Endothelial cell of umbilical vein (primary cell): ENCODE results near the gene RAMAC. TPM values are rescaled to one million over a fixed set of nuclear protein-coding genes. Genes with fewer than 3 reads are reported as not detected.

Experiments
- BruUV-seq: library from RNA; stranded (reverse); fragments of 400-500 nt; replicated peaks from 2 replicates; lab custom pipeline; 2021; lab: Mats Ljungman, UMichigan
- CTCF ChIA-PET: fragments of 300-600, 350-600 bp; sonication (Branson Sonifier 250); formaldehyde crosslinking; loops from one replicate; lab custom pipeline; 2021; ENCODE audit warnings: antibody characterized with exemption, inconsistent platforms; lab: Charles Lee
- POLR2A ChIA-PET: fragments of 300-600, 350-600 bp; sonication (Branson Sonifier 250); formaldehyde crosslinking; loops from one replicate; lab custom pipeline; 2021; ENCODE audit warnings: antibody characterized with exemption, inconsistent platforms; lab: Charles Lee
- DNase-seq: peaks from one replicate; pipeline ENCODE4 v3.0.0-alpha.2; 2011; ENCODE audit warnings: low read depth, low spot score
- FAIRE-seq: peaks from 2 replicates; lab custom pipeline; 2011; peaks lifted over from hg19 to GRCh38; lab: Jason Lieb, UNC
- H2AFZ ChIP-seq: 2 replicates; pipeline ENCODE4 v1.6.0; 2012; ENCODE audit warnings: low read depth, low read length, control low read depth, inconsistent platforms
- H3K27ac ChIP-seq: 2 replicates; pipeline ENCODE4 v1.5.1; 2011; ENCODE audit warnings: low read depth, mild to moderate bottlenecking, control low read depth, low read length, moderate library complexity; ENCODE audit not compliant: insufficient read depth
- H3K27me3 ChIP-seq, 2 experiments: 2 replicates each; pipeline versions ENCODE4 v1.6.0 to v1.6.1; 2011; ENCODE audit warnings: low read length in 2 of 2, mixed read lengths in 1 of 2; ENCODE audit not compliant: control insufficient read depth in 2 of 2, insufficient read depth in 2 of 2
- H3K36me3 ChIP-seq, 2 experiments: 2 replicates in 1 of 2; 3 replicates in 1 of 2; pipeline ENCODE4 v1.5.1; 2011; ENCODE audit warnings: low read length in 2 of 2, mild to moderate bottlenecking in 1 of 2, moderate library complexity in 1 of 2; ENCODE audit not compliant: control insufficient read depth in 2 of 2, insufficient read depth in 2 of 2; ENCODE audit errors: extremely low read depth in 1 of 2
- H3K4me1 ChIP-seq: 3 replicates; pipeline ENCODE4 v1.5.1; 2011; ENCODE audit warnings: mild to moderate bottlenecking, low read length; ENCODE audit not compliant: control insufficient read depth, insufficient read depth; ENCODE audit errors: extremely low read depth
- H3K4me2 ChIP-seq: 2 replicates; pipeline ENCODE4 v1.6.1; 2011; ENCODE audit warnings: low read length, control low read depth, mixed read lengths; ENCODE audit not compliant: insufficient read depth
- H3K4me3 ChIP-seq, 3 experiments: fragments of 200-600 bp in 1 of 3; sonication (generic), shearing (Covaris generic) in 1 of 3; replicated peaks in 1 of 3; 2 replicates each; pipeline ENCODE4 v1.5.1; 2011 to 2016; ENCODE audit warnings: control low read depth in 3 of 3, low read length in 3 of 3, mild to moderate bottlenecking in 2 of 3, inconsistent platforms in 1 of 3, low read depth in 1 of 3, moderate library complexity in 1 of 3; ENCODE audit not compliant: insufficient read depth in 1 of 3
- H3K79me2 ChIP-seq: 2 replicates; pipeline ENCODE4 v1.6.0; 2012; ENCODE audit warnings: low read length, inconsistent platforms; ENCODE audit not compliant: control insufficient read depth, insufficient read depth
- H3K9ac ChIP-seq: replicated peaks from 2 replicates; pipeline ENCODE3; 2011; ENCODE audit warnings: low read length, control low read depth; ENCODE audit not compliant: insufficient read depth; ENCODE audit errors: extremely low read depth
- H3K9me1 ChIP-seq: replicated peaks from 3 replicates; pipeline ENCODE4 v1.6.0; 2011; ENCODE audit warnings: mild to moderate bottlenecking, low read length; ENCODE audit not compliant: control insufficient read depth, insufficient read depth; ENCODE audit errors: extremely low read depth
- H3K9me3 ChIP-seq: replicated peaks from 2 replicates; pipeline ENCODE4 v1.5.1; 2012; ENCODE audit warnings: low read length, inconsistent platforms; ENCODE audit not compliant: control insufficient read depth, insufficient read depth
- H4K20me1 ChIP-seq: replicated peaks from 2 replicates; pipeline ENCODE3; 2011; ENCODE audit warnings: mild to moderate bottlenecking, low read length; ENCODE audit not compliant: control insufficient read depth, insufficient read depth; ENCODE audit errors: extremely low read depth
- CTCF ChIP-seq, 2 donors: IDR thresholded peaks; 1 replicate in 1 of 2; 2 replicates in 1 of 2; pipeline ENCODE4 v1.5.1; 2011; ENCODE audit warnings: low read length in 2 of 2, mild to moderate bottlenecking in 2 of 2, moderate library complexity in 2 of 2, control low read depth in 1 of 2, inconsistent platforms in 1 of 2, low read depth in 1 of 2; ENCODE audit not compliant: insufficient read depth in 1 of 2; ENCODE audit errors: extremely low read depth in 1 of 2
- EZH2 ChIP-seq: IDR thresholded peaks from 2 replicates; pipeline ENCODE4 v1.6.1; 2012; ENCODE audit warnings: borderline replicate concordance, low read depth, mild to moderate bottlenecking, moderate library complexity, low read length, inconsistent platforms; ENCODE audit not compliant: severe bottlenecking
- FOS ChIP-seq: IDR thresholded peaks from 2 replicates; pipeline ENCODE4 v1.6.1; 2011; ENCODE audit warnings: mild to moderate bottlenecking, low read length, moderate library complexity, borderline replicate concordance; ENCODE audit not compliant: insufficient read depth
- GATA2 ChIP-seq: IDR thresholded peaks from 2 replicates; pipeline ENCODE4 v1.7.0; 2011; ENCODE audit warnings: low read depth, mild to moderate bottlenecking, moderate library complexity, mixed read lengths, low read length; ENCODE audit not compliant: insufficient read length, insufficient read depth
- JUN ChIP-seq: IDR thresholded peaks from 2 replicates; pipeline ENCODE4 v1.6.1; 2011; ENCODE audit warnings: borderline replicate concordance, low read depth; ENCODE audit not compliant: insufficient read length, insufficient read depth
- MYC ChIP-seq: IDR thresholded peaks from one replicate; pipeline ENCODE4 v1.6.1; 2011; ENCODE audit warnings: mild to moderate bottlenecking, low read depth, low read length
- POLR2A ChIP-seq: IDR thresholded peaks from 2 replicates; pipeline ENCODE4 v1.6.1; 2012; ENCODE audit warnings: low read depth, mild to moderate bottlenecking, control low read depth, low read length
- POLR2AphosphoS5 ChIP-seq: IDR thresholded peaks from 2 replicates; pipeline ENCODE4 v1.6.1; 2012; ENCODE audit warnings: low read depth, mild to moderate bottlenecking, control low read depth, low read length, moderate library complexity; ENCODE audit not compliant: insufficient read depth
- dilution Hi-C: fragments of 300-500 bp; cut with MboI; formaldehyde crosslinking; loops from one replicate; pipeline ENCODE4 v1.15.0; 2019; ENCODE audit warnings: low sequenced_read_pairs; ENCODE audit not compliant: extremely low pct_ligation_motif_present
- intact Hi-C: fragments of 100-400 bp; cut with micrococcal nuclease; formaldehyde crosslinking; loops from one replicate; pipeline ENCODE4 v1.10.0; 2022
- polyA plus RNA-seq, 4 experiments: library from polyadenylated mRNA; depleted of rRNA in 3 of 4; stranded (reverse) in 3 of 4; unstranded in 1 of 4; fragments of >200 nt; gene quantifications; 2 replicates each; pipeline versions ENCODE4 v1.2.1 to v1.2.3, GENCODE V29; 2011 to 2012; ENCODE audit warnings: missing spikeins in 1 of 4
- total RNA-seq: library from RNA; stranded (reverse); gene quantifications from 2 replicates; pipeline ENCODE4 v1.2.3, GENCODE V29; 2021
- TF ChIP-seq, protein P1 (sequence below): IDR thresholded peaks from 2 replicates; pipeline ENCODE4 v1.6.1; 2011; ENCODE audit not compliant: insufficient read depth, insufficient read length

RAMAC gene
- total and polyA plus RNA-seq, 2 donors (not counting 3 experiments of a cell fraction or from before 2014, with no cell fraction given), result 12.5 to 14.1 TPM

DNA sequence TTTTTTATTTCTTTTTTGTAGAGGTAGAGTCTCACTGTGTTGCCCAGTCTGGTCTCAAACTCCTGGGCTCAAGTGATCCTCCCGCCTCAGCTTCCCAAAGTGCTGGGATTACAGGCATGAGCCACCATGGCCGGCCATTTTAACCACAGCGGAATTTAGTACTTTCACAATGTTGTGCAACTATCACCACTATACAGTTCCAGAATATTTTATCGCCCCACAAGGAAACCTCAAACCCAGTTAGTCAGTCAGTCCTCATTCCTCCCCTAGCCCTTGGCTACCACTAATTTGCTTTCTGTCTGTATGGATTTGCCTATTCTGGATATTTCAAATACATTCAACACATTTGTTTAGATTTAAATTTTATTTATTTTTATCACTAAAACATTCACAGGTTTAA lies 17.9 kb upstream of the RAMAC start:
- H3K9me3 ChIP-seq, result no peaks in the 10 kb centered on the region
- H3K9me1 ChIP-seq, result no peaks in the 10 kb centered on the region
- no peaks in the 10 kb centered on the region for H3K36me3 ChIP-seq
- no peak overlapping the region for H3K4me2 ChIP-seq
- DNase-seq (no peak), FAIRE-seq (no peak)
- no peak overlapping the region for H3K9ac ChIP-seq
- dilution Hi-C loops (no loop called here), intact Hi-C loops (no loop called here)
- H3K4me3 ChIP-seq, result no peak overlapping the region
- no TSS peak for BruUV-seq
- TF ChIP-seq EZH2 (no peak), FOS (no peak), POLR2A (no peak), CTCF (IDR thresholded peaks at IDR 0.05; ENCODE audit: extremely low read depth in 1 of 2, insufficient read depth in 1 of 2, low read depth in 1 of 2, low read length in 2 of 2) (no peak), GATA2 (no peak), POLR2AphosphoS5 (no peak), MYC (no peak), JUN (no peak)
- TF ChIP-seq, protein P1, sequence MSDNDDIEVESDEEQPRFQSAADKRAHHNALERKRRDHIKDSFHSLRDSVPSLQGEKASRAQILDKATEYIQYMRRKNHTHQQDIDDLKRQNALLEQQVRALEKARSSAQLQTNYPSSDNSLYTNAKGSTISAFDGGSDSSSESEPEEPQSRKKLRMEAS, result no peak
- no peaks in the 10 kb centered on the region for H3K79me2 ChIP-seq
- no peaks in the 10 kb centered on the region for H4K20me1 ChIP-seq
- H3K27ac ChIP-seq, result no peak overlapping the region
- H3K4me1 ChIP-seq, result no peaks in the 10 kb centered on the region
- ChIA-PET POLR2A (no interaction called here), CTCF (no interaction called here)
- peaks cover 1 to 9% of the 10 kb centered on the region in 2 experiments for H3K27me3 ChIP-seq
- no peak overlapping the region for H2AFZ ChIP-seq
